NOMO-1 (cell line): Measurements from ENCODE around the gene DNALI1.
"Not testable (repeated sequence)": the region's sequence is repeated elsewhere in the genome, so short reads cannot be mapped to it uniquely, and the experiment has no call there.

Experiments used
- DNase-seq, 2 experiments: peaks; one replicate each; lab custom pipeline; 2025; ENCODE audit not compliant: unreplicated experiment in 2 of 2; lab: John Stamatoyannopoulos, UW

The DNALI1 gene

GRCh38 chr1:37553927-37554808 lies 2.6 kb upstream of the DNALI1 start, which contains the start of gene SNIP1:
Gene SNIP1, minus strand, starts transcription at chr1:37554293. Its CDS starts 64 bp downstream, at chr1:37554229.
- DNase-seq, result peak; percentile 86

- no peak for DNase-seq
Measured at GRCh38 chr1:37557402-37557801, 662 bp downstream of the DNALI1 start.

- DNase-seq, result no peak
Measured at GRCh38 chr1:37558411-37558810, 1.7 kb downstream of the DNALI1 start.

GRCh38 chr1:37559080-37559479 lies 2.3 kb downstream of the DNALI1 start:
- no peak for DNase-seq

GRCh38 chr1:37559957-37560379 lies 3.2 kb downstream of the DNALI1 start:
- DNase-seq, result not testable (repeated sequence)

GRCh38 chr1:37560401-37561132 lies 3.8 kb downstream of the DNALI1 start:
- DNase-seq, result no peak

GRCh38 chr1:37561133-37562132 lies 4.7 kb downstream of the DNALI1 start:
- DNase-seq, result no peak

GRCh38 chr1:37562984-37563383 lies 6.2 kb downstream of the DNALI1 start:
- no peak for DNase-seq

- DNase-seq, result no peak
Measured at GRCh38 chr1:37564892-37565291, 8.2 kb downstream of the DNALI1 start.

GRCh38 chr1:37567023-37567422 lies 10.3 kb downstream of the DNALI1 start:
- DNase-seq, result no peak

GRCh38 chr1:37570528-37571334 lies 14.0 kb downstream of the DNALI1 start:
- no peak for DNase-seq

GRCh38 chr1:37574834-37575480 lies 18.2 kb downstream of the DNALI1 start:
- no peak for DNase-seq

- DNase-seq, result no peak
Measured at GRCh38 chr1:37575692-37576091, 19.0 kb downstream of the DNALI1 start.

- not testable (repeated sequence) for DNase-seq
Measured at GRCh38 chr1:37584544-37584943, 27.8 kb downstream of the DNALI1 start.

GRCh38 chr1:37588939-37589338 lies 32.2 kb downstream of the DNALI1 start:
- no peak for DNase-seq

GRCh38 chr1:37593726-37594125 lies 37.0 kb downstream of the DNALI1 start:
- DNase-seq, result no peak

- peak; percentile 92 to 94 for DNase-seq
Measured at GRCh38 chr1:37595440-37596181, 38.9 kb downstream of the DNALI1 start, which contains the start of gene GNL2. Gene GNL2, minus strand, starts transcription at chr1:37595937. Its CDS starts 115 bp downstream, at chr1:37595822.

- no peak for DNase-seq
Measured at GRCh38 chr1:37596182-37596667, 39.5 kb downstream of the DNALI1 start.
